ENCODE results near the gene KIF17. TPM values are rescaled to one million over a fixed set of nuclear protein-coding genes. Genes with fewer than 3 reads are reported as not detected.

The KIF17 gene
- total RNA-seq, 1 donor, result 0.27 TPM

- no peak for TF ChIP-seq CTCF (IDR thresholded peaks at IDR 0.05; ENCODE audit: insufficient read depth, low read length)
- no peak overlapping the region for H3K4me3 ChIP-seq (ENCODE audit: low read depth, low read length)
- no peak for DNase-seq (ENCODE audit: low read depth)
These were observed 24.2 kb downstream of the KIF17 start for GRCh38 chr1:20693623-20694022.

GRCh38 chr1:20691872-20692271, 25.9 kb downstream of the KIF17 start:
- TF ChIP-seq CTCF (IDR thresholded peaks at IDR 0.05; ENCODE audit: insufficient read depth, low read length), result no peak
- no peak for DNase-seq (ENCODE audit: low read depth)
- H3K4me3 ChIP-seq (ENCODE audit: low read depth, low read length), result no peak overlapping the region

GRCh38 chr1:20689645-20690056, 28.2 kb downstream of the KIF17 start:
- no peak for DNase-seq (ENCODE audit: low read depth)
- no peak overlapping the region for H3K4me3 ChIP-seq (ENCODE audit: low read depth, low read length)
- TF ChIP-seq CTCF (IDR thresholded peaks at IDR 0.05; ENCODE audit: insufficient read depth, low read length), result no peak

- no peak for TF ChIP-seq CTCF (IDR thresholded peaks at IDR 0.05; ENCODE audit: insufficient read depth, low read length)
- no peak for DNase-seq (ENCODE audit: low read depth)
- no peak overlapping the region for H3K4me3 ChIP-seq (ENCODE audit: low read depth, low read length)
These were observed 30.7 kb downstream of the KIF17 start for GRCh38 chr1:20686883-20687725.

- H3K4me3 ChIP-seq (ENCODE audit: low read depth, low read length), result no peak overlapping the region
- TF ChIP-seq CTCF (IDR thresholded peaks at IDR 0.05; ENCODE audit: insufficient read depth, low read length), result no peak
- DNase-seq (ENCODE audit: low read depth), result no peak
These were observed 32.1 kb downstream of the KIF17 start for GRCh38 chr1:20685741-20686140.

GRCh38 chr1:20685099-20685662, 32.6 kb downstream of the KIF17 start:
- H3K4me3 ChIP-seq (ENCODE audit: low read depth, low read length), result no peak overlapping the region
- no peak for TF ChIP-seq CTCF (IDR thresholded peaks at IDR 0.05; ENCODE audit: insufficient read depth, low read length)
- no peak for DNase-seq (ENCODE audit: low read depth)
